Left ventricle myocardium superior (tissue), 1 donor: ENCODE results near the gene STOML1. TPM values are rescaled to one million over a fixed set of nuclear protein-coding genes. Genes with fewer than 3 reads are reported as not detected.

Experiments
- ATAC-seq: fragments of 200-7000 bp; cut with Tn5 transposase; one replicate; pipeline ENCODE4 v1.9.1; 2020; ENCODE audit warnings: mild to moderate bottlenecking, moderate library complexity
- DNase-seq: peaks from one replicate; pipeline ENCODE4 v3.0.0-alpha.2; 2020
- intact Hi-C: fragments of 100-400 bp; cut with micrococcal nuclease; formaldehyde crosslinking; loops from one replicate; pipeline ENCODE4 v1.11.0; 2022
- long read RNA-seq: library from polyadenylated mRNA; unstranded; transcript quantifications from one replicate; pipeline ENCODE4 v2.0.0, GENCODE V29; 2021
- total RNA-seq: library from RNA; stranded (reverse); fragmentation: NEBNext Ultra II Directional; extraction: Animal tissue kit (Norgen Biotek cat#: 25700); gene quantifications from one replicate; pipeline ENCODE4 v1.2.1, GENCODE V29; 2021
- donor health status: DM: no; HTN: yes; CAD: no; lungs with severe emphysema.

Gene STOML1, protein sequence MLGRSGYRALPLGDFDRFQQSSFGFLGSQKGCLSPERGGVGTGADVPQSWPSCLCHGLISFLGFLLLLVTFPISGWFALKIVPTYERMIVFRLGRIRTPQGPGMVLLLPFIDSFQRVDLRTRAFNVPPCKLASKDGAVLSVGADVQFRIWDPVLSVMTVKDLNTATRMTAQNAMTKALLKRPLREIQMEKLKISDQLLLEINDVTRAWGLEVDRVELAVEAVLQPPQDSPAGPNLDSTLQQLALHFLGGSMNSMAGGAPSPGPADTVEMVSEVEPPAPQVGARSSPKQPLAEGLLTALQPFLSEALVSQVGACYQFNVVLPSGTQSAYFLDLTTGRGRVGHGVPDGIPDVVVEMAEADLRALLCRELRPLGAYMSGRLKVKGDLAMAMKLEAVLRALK
- 26.9 TPM for total RNA-seq
- long read RNA-seq, full-length matches to known transcripts: 46 of 82 reads
- long read RNA-seq, partial matches to known transcripts: 6 of 82 reads
- long read RNA-seq, other reads (novel, unspliced or antisense): 30 of 82 reads

DNA sequence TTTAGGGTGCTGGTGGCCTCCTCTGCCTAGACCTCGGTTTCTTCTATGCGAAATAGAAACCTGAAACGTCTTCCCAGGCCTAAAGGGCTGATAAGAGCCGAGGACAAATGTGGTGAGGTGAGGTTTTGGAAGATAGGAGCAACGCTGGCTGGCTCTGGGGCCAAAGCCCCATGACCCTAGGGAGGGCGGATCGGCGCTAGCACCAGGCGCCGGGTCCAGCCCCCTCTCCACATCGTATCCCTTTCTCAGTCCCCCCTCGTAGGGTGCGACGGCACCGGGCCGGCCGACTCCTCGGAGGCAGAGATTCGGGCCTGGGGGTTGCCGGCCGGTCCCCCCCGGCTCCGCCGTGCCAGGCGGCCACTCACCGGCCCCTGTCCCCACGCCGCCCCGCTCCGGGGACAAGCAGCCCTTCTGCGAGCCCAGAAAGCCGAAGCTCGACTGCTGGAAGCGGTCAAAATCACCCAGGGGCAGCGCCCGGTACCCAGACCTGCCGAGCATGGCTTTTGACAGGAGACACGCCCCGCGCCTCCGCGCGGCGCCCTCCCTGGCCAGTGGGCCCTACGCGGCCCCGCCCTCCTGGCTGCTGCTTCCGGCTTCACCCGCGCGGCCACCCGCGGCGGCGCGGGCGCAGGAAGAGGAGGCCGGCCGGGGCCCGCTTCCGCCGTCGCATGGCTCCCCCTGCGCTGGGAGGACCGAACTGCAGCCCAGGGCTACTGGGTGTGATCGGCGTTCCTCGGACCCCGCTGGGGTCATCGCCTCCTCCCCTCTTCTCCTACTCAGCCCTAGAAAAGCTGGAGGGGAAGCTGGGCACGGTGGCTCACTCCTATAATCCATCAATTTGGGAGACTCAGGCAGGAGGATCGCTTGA is at the start of gene STOML1:
Gene STOML1 (minus strand): TSS at position 570 of the 868 bp plus-strand sequence. CDS start 72 bp downstream, at position 498.
- DNase-seq (peak; percentile 98), ATAC-seq (peak; percentile 89)
- intact Hi-C loops: no loop called here

DNA sequence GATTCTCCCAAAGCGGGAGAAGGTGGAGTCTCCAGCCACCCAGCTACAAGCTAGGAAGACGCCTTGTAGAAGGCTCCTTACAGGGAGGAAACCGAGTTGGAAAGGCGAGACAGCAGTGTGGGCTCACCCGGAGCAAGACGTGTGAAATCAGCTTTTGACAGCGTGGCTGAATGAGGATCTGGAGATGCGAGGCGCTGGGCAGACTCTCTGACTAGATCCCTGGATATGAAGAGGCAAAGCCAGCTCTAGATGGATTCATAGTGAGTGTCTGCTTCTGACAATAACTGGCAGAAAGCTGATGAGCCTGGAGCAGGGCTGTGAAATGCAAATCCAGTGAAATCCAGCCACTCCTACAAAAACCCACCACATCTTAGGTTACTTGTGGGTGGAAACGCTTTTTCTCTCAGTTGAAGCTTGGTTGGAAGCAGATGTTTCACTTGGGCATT is 49.2 kb upstream of the STOML1 start:
- ATAC-seq (no peak), DNase-seq (no peak)
- intact Hi-C loops: no loop called here

DNA sequence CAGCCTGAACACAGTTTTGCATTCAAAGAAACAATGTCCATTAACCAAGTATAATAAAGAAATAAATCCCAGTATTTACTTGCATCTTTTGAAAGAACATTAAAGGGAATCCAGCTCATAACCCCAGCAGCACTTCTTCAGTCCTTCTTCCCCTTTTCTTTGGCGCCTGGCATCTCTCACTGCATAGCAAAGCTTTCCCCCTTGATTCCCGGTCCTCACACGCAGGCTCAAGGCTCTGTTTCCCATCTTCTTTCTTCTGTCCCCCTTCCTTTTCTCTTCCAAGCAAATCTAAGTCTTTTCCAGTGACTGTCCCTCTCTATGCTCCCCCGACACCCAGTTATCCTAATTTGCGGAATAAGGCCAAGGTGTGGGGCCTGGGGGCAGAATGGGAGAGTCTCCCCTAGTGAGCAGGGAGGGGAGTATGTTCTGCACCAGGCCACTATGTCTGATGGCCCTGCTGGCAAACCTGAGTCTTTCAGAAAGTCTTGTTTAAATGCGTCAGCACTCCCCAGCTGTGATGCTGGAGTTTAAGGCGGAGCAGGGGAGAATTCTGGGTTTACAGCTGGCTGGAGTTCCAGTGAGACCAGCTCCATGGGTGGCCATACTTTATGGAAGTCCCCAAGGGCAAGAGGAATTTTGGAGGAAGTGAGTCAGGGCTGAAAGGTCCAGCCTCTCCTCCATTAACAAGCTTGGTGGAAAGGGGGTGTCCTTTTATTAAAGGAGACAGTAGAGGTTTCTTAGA is 48.2 kb upstream of the STOML1 start:
- intact Hi-C loops: no loop called here
- peak; percentile 74 for ATAC-seq
- DNase-seq: peak; percentile 51

DNA sequence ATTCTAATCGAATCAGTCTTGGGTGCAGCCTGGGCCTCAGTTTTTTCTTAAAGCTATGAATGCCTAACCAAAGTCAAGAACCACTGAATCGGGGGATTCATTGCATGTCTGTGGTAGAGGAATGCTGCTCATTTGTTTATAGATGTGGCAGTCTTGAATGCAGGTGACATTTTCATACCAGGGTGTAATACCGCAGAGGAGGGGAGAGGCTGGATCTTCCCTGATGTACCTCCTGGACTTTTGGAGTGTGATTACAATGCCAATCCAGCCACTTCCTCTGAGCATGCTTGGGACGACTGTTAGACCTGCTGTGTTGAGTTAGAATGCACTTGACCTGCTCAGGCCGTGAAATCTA is 47.5 kb upstream of the STOML1 start:
- DNase-seq (no peak), ATAC-seq (no peak)
- intact Hi-C loops: no loop called here

DNA sequence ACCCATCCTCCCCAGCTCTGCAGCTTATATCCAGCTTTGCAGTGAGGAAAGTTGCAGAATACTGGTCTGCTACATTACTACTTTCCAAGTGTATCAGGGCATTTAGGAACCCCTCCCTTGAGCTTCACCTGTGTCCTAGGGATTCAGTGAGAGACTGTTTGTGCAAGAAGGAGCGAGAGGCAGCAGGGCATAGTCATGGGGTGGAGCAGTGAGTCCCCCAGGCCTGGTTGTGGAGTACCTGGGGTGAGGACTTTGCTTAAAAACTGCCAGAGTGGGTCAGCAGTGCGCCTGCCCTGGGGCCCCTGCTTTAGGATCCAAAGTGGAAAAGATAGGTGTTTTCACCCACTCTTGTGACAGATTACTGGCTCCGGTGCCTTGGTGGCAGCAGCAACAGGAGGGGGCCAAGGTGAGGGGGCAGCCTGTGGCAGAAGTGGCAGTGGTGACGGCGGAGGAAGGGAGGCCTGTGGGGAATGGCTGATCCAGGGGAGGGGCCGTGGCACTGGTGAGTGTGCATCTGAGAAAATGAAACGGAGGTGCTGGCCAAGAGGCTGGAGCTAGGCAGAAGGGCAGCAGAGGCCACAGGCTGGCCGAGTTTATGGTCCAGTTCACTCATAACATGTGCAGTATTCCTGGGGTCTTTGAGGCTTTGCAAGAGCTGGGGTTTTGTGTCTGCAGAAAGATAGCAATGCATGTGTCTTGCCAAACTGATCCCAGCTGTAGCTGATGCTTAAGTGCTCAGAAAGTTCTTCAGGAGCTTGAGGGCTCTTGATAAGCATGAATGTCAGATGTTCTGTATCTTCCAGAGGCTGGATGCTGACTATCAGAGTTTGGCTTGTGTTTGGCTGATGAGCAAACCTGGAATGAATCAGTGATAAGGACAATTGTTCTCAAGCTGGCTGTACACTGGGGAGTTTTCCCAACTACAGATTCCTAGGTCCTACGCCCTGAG is 46.9 kb upstream of the STOML1 start:
- ATAC-seq (peak; percentile 7), DNase-seq (no peak)
- intact Hi-C loops: no loop called here

GRCh38 chr15:74037171-74038117 is 45.3 kb upstream of the STOML1 start:
- DNase-seq (no peak), ATAC-seq (no peak)
- intact Hi-C loops: no loop called here

DNA sequence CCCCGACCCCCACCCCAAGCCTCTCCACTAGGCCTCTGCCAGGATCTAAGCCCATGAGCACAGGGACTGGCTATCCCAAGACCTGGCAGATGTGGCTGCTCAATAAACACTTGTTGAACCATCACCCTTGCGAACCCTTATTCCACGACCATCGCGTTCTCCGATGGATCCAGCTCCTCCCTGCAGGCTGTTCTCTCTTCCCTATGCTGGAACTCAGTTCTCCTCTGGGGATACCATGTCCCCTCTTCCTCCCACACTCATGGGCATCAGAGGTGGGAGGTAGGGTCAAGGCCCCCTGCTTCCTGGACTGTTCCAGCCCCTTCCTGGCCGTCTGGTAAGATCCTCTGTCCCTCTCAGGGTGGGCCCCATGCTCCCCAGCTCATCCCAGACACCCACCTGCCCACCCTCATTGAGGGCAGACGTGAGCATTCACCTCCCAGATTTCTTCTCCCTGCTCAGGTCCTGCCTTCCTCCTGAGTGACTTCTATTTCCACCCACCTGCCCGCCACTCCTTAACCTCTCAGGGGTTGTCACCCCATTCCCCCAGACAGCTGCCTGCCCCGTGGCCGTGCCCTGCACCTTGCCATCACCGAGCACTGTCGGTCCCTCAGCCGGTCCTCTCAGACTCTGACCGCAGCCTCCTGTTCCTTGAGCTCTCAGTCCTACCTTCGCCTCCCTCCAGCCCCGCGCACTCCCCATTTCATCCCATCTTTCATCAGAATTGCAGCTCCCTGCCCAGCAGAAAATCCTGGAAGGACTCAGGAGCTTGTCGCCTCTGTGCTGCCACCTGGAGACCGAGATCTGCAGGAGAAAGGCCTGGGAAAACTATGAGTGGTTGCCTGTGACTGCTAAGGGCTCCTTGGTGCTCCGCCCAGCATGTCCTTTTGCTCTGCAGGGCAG is 44.4 kb upstream of the STOML1 start:
- peak; percentile 28 for ATAC-seq
- intact Hi-C loops: no loop called here
- DNase-seq: peak; percentile 71

DNA sequence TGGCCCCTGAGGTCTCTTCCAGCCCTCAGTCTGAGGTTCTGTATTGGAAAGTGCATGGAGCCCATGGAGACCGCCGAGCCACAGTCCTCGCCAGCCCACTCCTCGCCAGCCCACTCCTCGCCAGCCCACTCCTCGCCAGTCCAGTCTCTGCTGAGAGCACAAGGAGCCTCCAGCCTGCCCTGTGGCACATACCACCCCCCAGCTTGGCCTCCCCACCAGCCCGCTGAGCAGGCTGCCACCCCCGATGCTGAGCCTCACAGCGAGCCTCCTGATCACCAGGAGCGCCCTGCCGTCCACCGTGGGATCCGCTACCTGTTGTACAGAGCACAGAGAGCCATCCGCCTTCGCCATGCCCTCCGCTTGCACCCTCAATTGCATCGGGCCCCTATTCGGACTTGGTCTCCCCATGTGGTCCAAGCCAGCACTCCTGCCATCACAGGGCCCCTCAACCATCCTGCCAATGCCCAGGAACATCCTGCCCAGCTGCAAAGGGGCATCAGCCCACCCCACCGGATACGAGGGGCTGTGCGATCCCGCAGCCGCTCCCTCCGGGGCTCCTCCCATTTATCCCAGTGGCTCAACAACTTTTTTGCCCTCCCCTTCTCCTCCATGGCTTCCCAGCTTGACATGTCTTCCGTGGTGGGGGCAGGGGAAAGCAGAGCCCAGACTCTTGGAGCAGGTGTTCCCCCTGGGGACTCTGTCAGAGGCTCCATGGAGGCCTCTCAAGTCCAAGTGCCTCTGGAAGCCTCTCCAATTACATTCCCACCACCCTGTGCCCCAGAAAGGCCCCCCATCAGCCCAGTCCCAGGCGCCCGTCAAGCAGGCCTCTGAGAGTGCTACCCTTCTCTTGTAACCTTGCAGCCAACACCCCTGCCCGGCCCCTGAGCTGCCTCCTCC is 43.3 kb upstream of the STOML1 start:
- ATAC-seq (no peak), DNase-seq (no peak)
- intact Hi-C loops: no loop called here

DNA sequence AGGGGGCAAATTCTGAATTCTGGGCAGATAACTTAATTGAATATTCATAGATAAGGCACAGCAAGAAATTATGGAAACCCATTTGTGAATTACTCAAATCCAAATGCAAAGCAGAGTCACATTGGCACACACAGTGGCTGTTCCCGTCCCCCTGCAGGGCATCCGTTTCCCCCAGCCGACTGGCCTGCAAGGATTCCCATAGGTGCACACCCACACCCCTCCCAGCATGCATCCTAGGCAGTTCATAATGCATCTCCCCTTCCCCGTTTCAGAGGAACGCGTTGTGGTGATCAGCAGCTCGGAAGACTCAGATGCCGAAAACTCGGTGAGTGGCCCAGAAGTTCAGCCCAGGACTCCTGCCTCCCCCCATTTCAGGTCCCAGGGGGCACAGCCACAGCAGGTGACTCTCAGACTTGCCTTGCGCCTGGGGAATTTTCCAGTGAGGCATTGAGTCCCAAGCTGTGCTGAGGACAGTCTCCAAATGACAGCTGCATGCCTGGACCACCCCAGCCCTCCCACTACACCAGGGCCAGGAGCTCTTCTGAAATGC is 42.2 kb upstream of the STOML1 start:
- DNase-seq: no peak
- intact Hi-C loops: no loop called here
- no peak for ATAC-seq

GRCh38 chr15:74032606-74033561 is 40.8 kb upstream of the STOML1 start:
- intact Hi-C loops: no loop called here
- ATAC-seq: no peak
- no peak for DNase-seq

DNA sequence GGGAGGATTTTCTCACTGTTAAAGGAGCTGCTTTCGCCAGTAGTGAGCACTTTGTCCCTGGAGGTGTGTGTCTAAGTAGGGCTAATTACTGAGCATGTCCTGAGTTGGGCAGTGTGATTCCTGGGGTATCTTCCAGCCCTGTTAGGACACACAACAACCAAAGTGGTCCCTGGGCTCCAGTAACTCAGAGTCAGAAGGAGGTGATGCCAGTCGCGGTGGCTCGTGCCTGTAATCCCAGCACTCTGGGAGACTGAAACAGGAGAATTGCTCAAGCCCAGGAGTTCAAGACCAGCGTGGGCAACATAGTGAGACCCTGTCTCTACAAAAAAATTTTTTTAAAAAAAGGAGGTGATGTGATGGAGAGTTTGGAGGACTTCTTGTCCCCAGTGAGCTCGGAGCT is 40.0 kb upstream of the STOML1 start:
- ATAC-seq: no peak
- no peak for DNase-seq
- intact Hi-C loops: no loop called here

DNA sequence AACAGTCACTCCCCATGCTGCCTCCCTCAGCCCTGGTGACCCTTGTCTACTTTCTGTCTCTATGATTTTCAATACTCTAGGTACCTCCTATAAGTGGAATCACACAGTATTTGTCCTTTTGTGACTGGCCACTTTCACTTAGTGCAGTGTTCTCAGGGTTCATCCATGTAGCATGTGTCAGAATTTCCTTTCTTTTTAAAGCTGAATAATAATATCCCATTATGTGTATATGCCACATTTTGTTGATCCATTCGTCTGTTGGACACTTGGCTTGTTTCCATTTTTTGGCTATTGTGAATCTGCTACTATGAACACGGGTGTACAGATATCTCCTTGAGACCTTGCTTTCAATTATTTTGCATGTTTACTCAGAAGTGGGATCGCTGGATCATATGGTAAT is 36.6 kb upstream of the STOML1 start:
- intact Hi-C loops: loop anchor here (10.0 kb wide), 1 partner anchor 54 kb away; no protein-coding TSS in a partner anchor
- DNase-seq (no peak), ATAC-seq (no peak)

DNA sequence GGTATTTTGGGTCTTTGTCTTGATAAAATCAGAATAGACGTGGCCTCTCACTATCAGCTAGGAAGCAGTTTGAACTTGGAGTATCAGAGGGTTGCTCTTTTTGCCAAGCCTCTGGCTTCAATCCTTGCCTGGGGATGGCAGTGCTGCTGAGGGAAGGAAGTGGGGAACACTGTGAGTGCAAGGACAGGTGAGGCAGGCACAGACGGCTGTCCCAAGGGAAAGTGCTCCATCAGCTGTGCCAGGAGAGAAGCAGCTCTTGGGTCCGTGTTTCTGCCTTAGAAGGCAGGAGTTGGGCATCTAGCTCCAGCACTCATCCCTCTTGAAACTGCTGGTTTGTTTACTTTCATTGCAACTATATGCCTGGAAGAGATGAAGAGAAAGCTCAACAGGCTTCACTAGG is 35.6 kb upstream of the STOML1 start:
- intact Hi-C loops: loop anchor here (10.0 kb wide), 1 partner anchor 53 kb away; no protein-coding TSS in a partner anchor
- ATAC-seq (no peak), DNase-seq (no peak)

GRCh38 chr15:74025436-74025835 is 33.3 kb upstream of the STOML1 start:
- ATAC-seq (peak; percentile 45), DNase-seq (no peak)
- intact Hi-C loops: loop anchor here (10.0 kb wide), 1 partner anchor 51 kb away; no protein-coding TSS in a partner anchor
